Neural progenitor cell (in vitro differentiated cells): ENCODE data around the gene PACSIN2. TPM values are rescaled to one million over a fixed set of nuclear protein-coding genes. Genes with fewer than 3 reads are reported as not detected.
A peak's percentile ranks its signal among the peaks of the same experiment; 100 is the strongest.

Source experiments
- DNase-seq: peaks from one replicate; pipeline ENCODE4 v3.0.0-alpha.2; 2016; ENCODE audit warnings: low spot score
- H2AFZ ChIP-seq: fragments of 200-600 bp; sonication (generic); replicated peaks from 2 replicates; pipeline ENCODE4 v1.6.1; 2016; ENCODE audit warnings: antibody characterized with exemption
- H3F3A ChIP-seq: fragments of 200-600 bp; sonication (generic); 2 replicates; pipeline ENCODE4 v1.6.1; 2016; ENCODE audit warnings: antibody characterized with exemption, low read depth
- H3K27ac ChIP-seq: fragments of 200-600 bp; sonication (generic); 2 replicates; pipeline ENCODE4 v1.5.1; 2016; ENCODE audit warnings: mild to moderate bottlenecking
- H3K27me3 ChIP-seq: fragments of 200-600 bp; sonication (generic); 2 replicates; pipeline ENCODE4 v1.6.1; 2016; ENCODE audit warnings: mild to moderate bottlenecking, moderate library complexity
- H3K36me3 ChIP-seq: fragments of 200-600 bp; sonication (generic); 2 replicates; pipeline ENCODE4 v1.5.1; 2016
- H3K4me1 ChIP-seq: fragments of 200-600 bp; sonication (generic); 2 replicates; pipeline ENCODE4 v1.6.1; 2016; ENCODE audit warnings: mixed run types
- H3K4me2 ChIP-seq: fragments of 200-600 bp; sonication (generic); 2 replicates; pipeline ENCODE4 v1.6.1; 2016
- H3K4me3 ChIP-seq: fragments of 200-600 bp; sonication (generic); 2 replicates; pipeline ENCODE4 v1.5.1; 2016
- H3K79me2 ChIP-seq: fragments of 200-600 bp; sonication (generic); 2 replicates; pipeline ENCODE4 v1.6.1; 2016; ENCODE audit warnings: low read depth
- H3K9ac ChIP-seq: fragments of 200-600 bp; sonication (generic); 2 replicates; pipeline ENCODE4 v1.6.1; 2016
- H3K9me3 ChIP-seq: fragments of 200-600 bp; sonication (generic); 2 replicates; pipeline ENCODE4 v1.5.1; 2016; ENCODE audit warnings: low read depth
- H4K20me1 ChIP-seq: fragments of 200-600 bp; sonication (generic); 2 replicates; pipeline ENCODE4 v1.6.1; 2016; ENCODE audit warnings: low read depth
- H3K27ac Mint-ChIP-seq: 3 replicates; pipeline ENCODE4 v1.8.0; 2021; ENCODE audit warnings: mixed read lengths
- H3K27me3 Mint-ChIP-seq: 2 replicates; pipeline ENCODE4 v1.8.0; 2022; ENCODE audit warnings: low read depth, mild to moderate bottlenecking, inconsistent platforms, moderate library complexity, mixed read lengths; ENCODE audit not compliant: insufficient read depth
- H3K36me3 Mint-ChIP-seq: 3 replicates; pipeline ENCODE4 v1.8.0; 2021; ENCODE audit warnings: mixed read lengths
- H3K4me1 Mint-ChIP-seq: 3 replicates; pipeline ENCODE4 v1.8.0; 2021; ENCODE audit warnings: mixed read lengths
- H3K4me3 Mint-ChIP-seq: 3 replicates; pipeline ENCODE4 v1.8.0; 2021; ENCODE audit warnings: mild to moderate bottlenecking, moderate library complexity, mixed read lengths
- H3K9me3 Mint-ChIP-seq: 3 replicates; pipeline ENCODE4 v1.8.0; 2020; ENCODE audit warnings: mixed read lengths
- CTCF ChIP-seq: fragments of 200-600 bp; sonication (generic); IDR thresholded peaks from 2 replicates; pipeline ENCODE4 v1.5.1; 2017; ENCODE audit warnings: antibody characterized with exemption, mild to moderate bottlenecking
- EZH2 ChIP-seq: fragments of 200-600 bp; sonication (generic); IDR thresholded peaks from 2 replicates; pipeline ENCODE4 v1.6.1; 2017; ENCODE audit warnings: antibody characterized with exemption, mild to moderate bottlenecking, moderate library complexity
- EZH2phosphoT487 ChIP-seq: fragments of 200-600 bp; sonication (generic); IDR thresholded peaks from 2 replicates; pipeline ENCODE4 v1.6.1; 2017; ENCODE audit warnings: antibody characterized with exemption
- total RNA-seq: library from RNA; depleted of rRNA; stranded (reverse); fragments of >200 nt; gene quantifications from 2 replicates; pipeline ENCODE4 v1.2.3, GENCODE V29; 2015; ENCODE audit warnings: low replicate concordance

The PACSIN2 gene
- total RNA-seq, 1 donor from 2014 or later = 38.1 TPM

DNA sequence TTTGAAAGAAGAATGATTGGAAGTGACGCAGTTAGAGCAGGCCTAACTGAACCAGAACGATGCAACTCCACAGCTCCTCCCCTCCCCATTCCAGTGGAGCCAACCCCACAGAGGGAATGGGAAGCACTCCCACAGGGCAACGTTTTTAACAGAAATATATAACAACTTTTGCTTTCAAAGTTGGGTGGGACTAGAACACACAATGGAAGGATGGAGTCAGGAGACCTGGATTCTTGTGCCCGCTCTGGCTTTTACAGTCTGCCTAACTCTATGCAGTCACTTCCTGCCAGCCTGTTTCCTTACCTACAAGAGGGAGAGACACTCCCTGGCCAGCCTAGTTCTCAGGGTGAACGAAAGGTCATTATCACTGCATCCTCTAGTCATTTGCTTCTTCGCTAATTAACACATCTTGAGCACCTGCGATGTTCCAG, 75.5 kb downstream of the PACSIN2 start:
- no peak for DNase-seq
- no peak overlapping the region for H3K27ac Mint-ChIP-seq
- no peak overlapping the region for H3K9ac ChIP-seq

GRCh38 chr22:42938976-42939375, 76.0 kb downstream of the PACSIN2 start:
- H3K79me2 ChIP-seq = peaks cover 58% of the 10 kb centered on the region

More for the DNA sequence above, 75.5 kb downstream of the PACSIN2 start:
- Mint-ChIP-seq H3K9me3 (no peaks in the 10 kb centered on the region), H3K27me3 (peaks cover 5% of the 10 kb centered on the region), H3K4me1 (peaks cover 48% of the 10 kb centered on the region), H3K36me3 (peaks cover 4% of the 10 kb centered on the region), H3K4me3 (no peak overlapping the region)
- Histone ChIP-seq H4K20me1 (peaks cover 58% of the 10 kb centered on the region), H3K4me2 (no peak overlapping the region), H3K9me3 (no peaks in the 10 kb centered on the region), H3K27ac (no peak overlapping the region), H3K36me3 (no peaks in the 10 kb centered on the region), H2AFZ (no peak overlapping the region), H3K79me2 (peaks cover 61% of the 10 kb centered on the region), H3K4me3 (no peak overlapping the region), H3K4me1 (no peaks in the 10 kb centered on the region), H3K27me3 (no peaks in the 10 kb centered on the region), H3F3A (peaks cover 10% of the 10 kb centered on the region)
- TF ChIP-seq CTCF (no peak), EZH2phosphoT487 (no peak), EZH2 (no peak)

DNA sequence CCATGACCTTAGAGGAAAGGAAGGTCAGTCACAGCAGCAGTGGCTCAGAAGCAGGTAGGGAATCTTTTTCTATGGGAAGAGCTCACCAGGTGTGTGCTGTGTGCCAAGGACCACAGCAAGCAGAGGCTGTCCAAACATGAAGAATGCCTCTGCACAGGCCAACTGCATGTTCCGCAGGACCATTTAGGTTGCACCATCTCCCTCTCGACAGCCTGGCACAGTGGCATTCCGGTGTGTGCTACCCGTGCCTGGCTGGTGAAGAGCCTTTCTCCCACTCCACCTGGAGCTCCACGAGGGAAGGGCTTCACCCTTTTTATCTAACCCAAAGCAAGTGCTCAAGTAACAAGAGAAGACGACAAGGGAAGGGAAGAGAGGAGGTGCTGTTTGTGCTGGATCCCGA, 76.5 kb downstream of the PACSIN2 start:
- Histone ChIP-seq H3K9ac (no peak overlapping the region), H4K20me1 (peaks cover 55% of the 10 kb centered on the region), H3K36me3 (no peaks in the 10 kb centered on the region), H3F3A (peaks cover under 1% of the 10 kb centered on the region), H3K27ac (no peak overlapping the region), H3K79me2 (peaks cover 62% of the 10 kb centered on the region), H3K9me3 (no peaks in the 10 kb centered on the region), H3K4me2 (no peak overlapping the region), H3K4me3 (no peak overlapping the region), H3K27me3 (no peaks in the 10 kb centered on the region), H3K4me1 (no peaks in the 10 kb centered on the region), H2AFZ (no peak overlapping the region)
- DNase-seq = no peak
- no peaks in the 10 kb centered on the region for H3K9me3 Mint-ChIP-seq
- H3K4me3 Mint-ChIP-seq = peak overlapping the region; percentile 10
- no peak for TF ChIP-seq CTCF
- no peak for TF ChIP-seq EZH2phosphoT487
- no peak for TF ChIP-seq EZH2
- peaks cover 8% of the 10 kb centered on the region for H3K27me3 Mint-ChIP-seq
- H3K36me3 Mint-ChIP-seq = peaks cover 4% of the 10 kb centered on the region
- peaks cover 58% of the 10 kb centered on the region for H3K4me1 Mint-ChIP-seq
- H3K27ac Mint-ChIP-seq = peak overlapping the region; percentile 73

More at GRCh38 chr22:42938976-42939375, 76.0 kb downstream of the PACSIN2 start:
- peaks cover 55% of the 10 kb centered on the region for H4K20me1 ChIP-seq
- H3K36me3 ChIP-seq = no peaks in the 10 kb centered on the region
- Mint-ChIP-seq H3K36me3 (peaks cover 4% of the 10 kb centered on the region), H3K4me1 (peaks cover 53% of the 10 kb centered on the region), H3K9me3 (no peaks in the 10 kb centered on the region), H3K4me3 (no peak overlapping the region), H3K27ac (no peak overlapping the region), H3K27me3 (peaks cover 7% of the 10 kb centered on the region)
- H3K9me3 ChIP-seq = no peaks in the 10 kb centered on the region
- TF ChIP-seq EZH2 = no peak
- TF ChIP-seq CTCF = no peak
- no peak for TF ChIP-seq EZH2phosphoT487
- no peak overlapping the region for H3K4me3 ChIP-seq
- H3K27me3 ChIP-seq = no peaks in the 10 kb centered on the region
- no peak overlapping the region for H3K27ac ChIP-seq
- no peaks in the 10 kb centered on the region for H3K4me1 ChIP-seq
- H2AFZ ChIP-seq = no peak overlapping the region
- H3F3A ChIP-seq = peaks cover 5% of the 10 kb centered on the region
- no peak for DNase-seq
- no peak overlapping the region for H3K9ac ChIP-seq
- no peak overlapping the region for H3K4me2 ChIP-seq
